GM12875 (cell line): ENCODE measurements around the gene HOXB2.
A peak's percentile ranks its signal among the peaks of the same experiment; 100 is the strongest.

ENCODE experiments used
- H3K4me3 ChIP-seq: one replicate; pipeline ENCODE4 v1.5.1; 2011; ENCODE audit warnings: low read depth, low read length, control low read depth
- TF ChIP-seq, protein P1 (sequence below): IDR thresholded peaks from 2 replicates; pipeline ENCODE4 v1.5.1; 2011; ENCODE audit warnings: low read depth, mild to moderate bottlenecking, control low read depth, inconsistent platforms, low read length, moderate library complexity, borderline replicate concordance; ENCODE audit not compliant: insufficient read depth

The HOXB2 gene

GRCh38 chr17:48565022-48565554 lies 20.2 kb upstream of the HOXB2 start:
- TF ChIP-seq, protein P1, sequence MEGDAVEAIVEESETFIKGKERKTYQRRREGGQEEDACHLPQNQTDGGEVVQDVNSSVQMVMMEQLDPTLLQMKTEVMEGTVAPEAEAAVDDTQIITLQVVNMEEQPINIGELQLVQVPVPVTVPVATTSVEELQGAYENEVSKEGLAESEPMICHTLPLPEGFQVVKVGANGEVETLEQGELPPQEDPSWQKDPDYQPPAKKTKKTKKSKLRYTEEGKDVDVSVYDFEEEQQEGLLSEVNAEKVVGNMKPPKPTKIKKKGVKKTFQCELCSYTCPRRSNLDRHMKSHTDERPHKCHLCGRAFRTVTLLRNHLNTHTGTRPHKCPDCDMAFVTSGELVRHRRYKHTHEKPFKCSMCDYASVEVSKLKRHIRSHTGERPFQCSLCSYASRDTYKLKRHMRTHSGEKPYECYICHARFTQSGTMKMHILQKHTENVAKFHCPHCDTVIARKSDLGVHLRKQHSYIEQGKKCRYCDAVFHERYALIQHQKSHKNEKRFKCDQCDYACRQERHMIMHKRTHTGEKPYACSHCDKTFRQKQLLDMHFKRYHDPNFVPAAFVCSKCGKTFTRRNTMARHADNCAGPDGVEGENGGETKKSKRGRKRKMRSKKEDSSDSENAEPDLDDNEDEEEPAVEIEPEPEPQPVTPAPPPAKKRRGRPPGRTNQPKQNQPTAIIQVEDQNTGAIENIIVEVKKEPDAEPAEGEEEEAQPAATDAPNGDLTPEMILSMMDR, result no peak
- H3K4me3 ChIP-seq, result no peak overlapping the region

DNA sequence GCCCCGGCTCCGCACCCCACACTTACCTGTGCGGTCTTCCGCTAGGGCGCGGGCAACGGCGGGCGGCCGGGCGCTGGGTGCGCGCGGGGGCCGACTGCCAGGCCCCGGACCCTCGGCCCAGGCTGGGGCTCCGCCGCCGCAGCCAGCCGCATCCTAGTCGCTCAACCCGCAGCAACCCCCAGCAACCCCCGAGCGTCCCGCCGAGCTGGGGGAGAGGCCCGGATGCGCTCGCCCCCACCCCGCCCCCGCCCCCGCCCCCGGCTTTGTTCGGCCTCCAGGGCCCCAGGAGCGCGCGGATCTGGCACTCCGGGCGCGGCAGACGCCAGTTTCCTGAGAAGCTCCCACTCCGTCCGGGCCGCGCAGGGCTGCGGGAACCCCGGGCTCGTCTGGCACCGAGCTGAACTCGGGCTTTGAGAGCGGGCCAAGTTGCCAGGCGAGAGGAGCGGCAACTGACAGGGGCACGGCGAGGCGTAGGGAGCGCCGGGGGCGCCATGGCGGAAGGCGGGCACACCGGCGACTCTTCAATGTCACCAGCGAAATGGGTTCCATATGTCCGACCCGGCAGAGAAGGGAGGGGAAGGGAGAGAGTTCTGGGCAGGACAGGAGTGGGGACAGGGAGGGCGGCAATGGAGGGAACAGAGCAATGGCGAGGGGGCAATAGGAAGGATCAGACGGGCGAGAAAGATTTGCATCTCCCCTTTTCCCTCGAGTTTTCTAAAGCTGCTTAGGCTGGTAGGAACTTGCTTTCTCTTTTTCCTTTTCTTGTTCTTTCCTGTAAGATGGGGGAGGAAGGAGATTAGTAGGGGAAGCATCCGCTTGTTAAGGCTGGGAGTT lies 19.5 kb upstream of the HOXB2 start:
- TF ChIP-seq, protein P1, result no peak
- H3K4me3 ChIP-seq, result no peak overlapping the region

DNA sequence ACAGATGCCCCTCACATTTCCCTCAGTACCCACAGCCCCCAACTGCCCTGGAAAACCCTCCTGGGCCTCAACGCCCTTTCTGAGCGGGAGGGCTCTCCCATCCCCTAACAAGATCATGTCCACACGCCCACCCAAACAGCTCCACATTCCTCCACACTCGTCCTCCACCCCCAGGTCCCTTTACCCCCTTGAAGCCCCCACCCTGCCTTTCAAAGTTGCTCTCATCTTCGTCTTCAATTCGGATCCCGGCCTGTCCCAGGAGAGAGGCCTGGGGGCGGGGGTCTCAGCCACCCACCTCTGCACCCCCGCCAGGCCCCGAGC lies 18.9 kb upstream of the HOXB2 start:
- H3K4me3 ChIP-seq, result no peak overlapping the region
- TF ChIP-seq, protein P1, result no peak

DNA sequence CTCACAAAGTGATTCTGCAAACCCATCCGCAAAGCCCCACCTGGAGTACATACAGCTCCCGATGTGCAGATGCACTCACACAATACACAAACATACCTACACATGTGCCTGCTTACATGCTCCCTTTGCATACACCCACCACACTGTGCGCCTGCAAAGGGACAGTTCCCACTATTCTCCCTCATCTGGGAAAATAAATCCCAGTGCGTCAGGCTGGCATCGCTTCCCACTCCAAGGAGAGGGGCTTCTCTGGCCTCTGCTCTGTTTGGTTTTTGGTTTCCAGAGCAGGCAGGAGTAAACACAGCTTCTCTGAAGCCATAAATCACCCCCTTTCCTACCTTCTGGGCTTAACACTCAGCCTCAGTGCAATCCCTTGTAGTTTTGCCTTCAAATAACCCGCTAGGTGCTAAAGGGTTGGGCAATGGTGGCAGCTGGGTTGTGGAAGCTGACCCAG lies 18.5 kb upstream of the HOXB2 start:
- no peak overlapping the region for H3K4me3 ChIP-seq
- TF ChIP-seq, protein P1, result no peak

DNA sequence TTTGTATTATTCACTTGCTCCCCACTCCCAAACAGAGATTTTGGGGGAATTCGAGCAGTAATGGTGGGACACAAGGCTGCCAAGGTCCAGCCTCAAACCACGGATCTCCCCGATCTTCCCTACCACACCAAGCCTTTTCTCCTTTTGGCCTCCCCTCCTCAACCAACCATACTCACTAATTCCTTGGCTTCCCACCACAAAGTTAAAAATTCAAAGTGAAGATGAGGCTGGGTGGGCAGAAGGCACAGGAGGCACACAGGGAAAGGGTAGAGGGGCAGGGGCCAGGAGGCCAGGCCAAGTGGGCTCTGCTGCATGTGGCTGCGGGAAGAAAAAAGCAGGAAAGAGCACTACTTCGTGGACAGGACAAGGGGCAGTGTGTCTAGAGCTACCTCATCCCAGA lies 18.0 kb upstream of the HOXB2 start:
- TF ChIP-seq, protein P1, result no peak
- no peak overlapping the region for H3K4me3 ChIP-seq

GRCh38 chr17:48561884-48562810 lies 17.2 kb upstream of the HOXB2 start:
- TF ChIP-seq, protein P1, result peak; percentile 34; the same call in 1 of the 2 replicates
- no peak overlapping the region for H3K4me3 ChIP-seq
